Esophagus squamous epithelium (tissue), 5 donors: ENCODE measurements around the gene C1GALT1. TPM values are rescaled to one million over a fixed set of nuclear protein-coding genes. Genes with fewer than 3 reads are reported as not detected.
A peak's percentile ranks its signal among the peaks of the same experiment; 100 is the strongest.

Experiments
- DNase-seq: peaks from one replicate; lab custom pipeline; 2025; lab: John Stamatoyannopoulos, UW
- H3K27ac ChIP-seq, 4 donors: fragments of 200-600 bp; sonication (generic); one replicate each; pipeline ENCODE4 v1.5.1; 2016 to 2019; ENCODE audit warnings: mild to moderate bottlenecking in 1 of 4
- H3K27me3 ChIP-seq, 4 donors: fragments of 200-600 bp; sonication (generic); 1 replicate in 3 of 4; 2 replicates in 1 of 4; pipeline versions ENCODE4 v1.5.1 to v1.6.0; 2017 to 2021; ENCODE audit warnings: antibody characterized with exemption in 1 of 4
- H3K36me3 ChIP-seq, 3 donors: fragments of 200-600 bp; sonication (generic); one replicate each; pipeline ENCODE4 v1.5.1; 2016 to 2019
- H3K4me1 ChIP-seq, 3 donors: fragments of 200-600 bp; sonication (generic); one replicate each; pipeline ENCODE4 v1.5.1; 2017 to 2019
- H3K4me3 ChIP-seq, 4 donors: fragments of 200-600 bp; sonication (generic); 1 replicate in 3 of 4; 2 replicates in 1 of 4; pipeline ENCODE4 v1.5.1; 2016 to 2019; ENCODE audit warnings: mild to moderate bottlenecking in 2 of 4, moderate library complexity in 1 of 4
- H3K9me3 ChIP-seq, 3 donors: fragments of 200-600 bp; sonication (generic); one replicate each; pipeline ENCODE4 v1.5.1; 2016 to 2019
- CTCF ChIP-seq, 6 experiments: fragments of 450-650 bp in 4 of 6; fragments of 200-600 bp in 2 of 6; sonication (generic) in 2 of 6; IDR thresholded peaks; one replicate each; pipeline ENCODE4 v1.5.1; 2016 to 2019; ENCODE audit warnings: antibody characterized with exemption in 6 of 6, mild to moderate bottlenecking in 4 of 6, moderate library complexity in 4 of 6
- POLR2A ChIP-seq, 4 donors: fragments of 450-650 bp; IDR thresholded peaks; one replicate each; pipeline ENCODE4 v1.6.1; 2017; ENCODE audit warnings: antibody characterized with exemption in 4 of 4, mild to moderate bottlenecking in 4 of 4, moderate library complexity in 3 of 4
- WGBS, 2 donors: methylation state at CpG; one replicate each; pipeline ENCODE4 v1.1.5; 2018; 5-methylcytosine and 5-hydroxymethylcytosine counted together
- intact Hi-C: fragments of 100-400 bp; cut with DNase I; formaldehyde crosslinking; loops from one replicate; pipeline ENCODE4 v1.15.0; 2022
- total RNA-seq, 4 donors: library from RNA; depleted of rRNA; stranded (reverse); fragments of >200 nt; gene quantifications; one replicate each; pipeline ENCODE4 v1.1.0, GENCODE V29; 2016
- donor health status: DM: yes; HTN: yes; CAD: no.

Gene C1GALT1
- total RNA-seq, 4 donors from 2014 or later: 40.1 to 56.4 (median 43.9) TPM

DNA sequence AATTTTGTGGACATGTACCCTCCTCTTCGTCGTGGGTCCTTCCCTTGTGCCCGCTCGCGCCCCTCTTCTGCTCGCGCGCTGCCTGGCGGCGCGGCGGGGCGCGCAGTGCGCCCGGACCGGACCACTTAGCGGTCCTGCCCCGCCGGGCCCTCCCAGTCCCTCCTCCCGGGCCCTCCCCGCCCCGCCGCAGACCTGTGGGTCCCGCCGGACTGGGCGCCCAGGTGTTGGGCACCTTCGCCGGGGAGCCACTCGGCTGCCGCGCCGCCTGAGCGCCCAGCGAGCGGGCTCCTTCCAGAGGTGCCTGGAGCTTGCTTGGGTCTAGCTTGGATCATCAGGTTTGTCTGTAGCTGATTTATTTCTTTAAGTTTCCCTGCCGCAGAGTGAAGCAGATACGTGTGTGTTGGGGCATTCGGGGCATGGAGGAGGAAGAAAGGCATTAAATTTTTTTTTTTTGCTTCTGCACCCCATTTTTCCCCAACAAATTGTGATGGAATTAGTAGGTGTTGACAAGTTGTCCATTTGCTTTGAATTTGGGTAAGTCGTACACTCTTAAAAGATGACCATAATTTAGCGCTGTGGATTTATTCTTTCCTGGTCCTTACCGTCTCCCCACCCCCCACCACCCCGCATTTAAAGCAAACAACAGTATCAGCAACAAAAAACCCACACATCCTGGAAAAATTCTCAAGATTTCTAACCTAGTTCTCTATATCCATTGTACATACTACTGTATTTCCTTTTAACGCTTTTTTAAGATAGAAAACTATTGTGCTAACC lies 905 bp downstream of the C1GALT1 start:
- H3K27me3 ChIP-seq: no peaks in the 10 kb centered on the region
- H3K27ac ChIP-seq: peak overlapping the region; percentile 97 to 99 (median 98)
- H3K36me3 ChIP-seq: no peaks in the 10 kb centered on the region
- DNase-seq: no peak
- intact Hi-C loops: no loop called here
- H3K4me3 ChIP-seq: peak overlapping the region; percentile 86 to 98 (median 91)
- WGBS, 2 donors: 4 to 6% methylated on average over 8 of the region's 44 CpGs
- H3K4me1 ChIP-seq: peaks cover 6 to 59% (median 12%) of the 10 kb centered on the region in 3 donors
- TF ChIP-seq CTCF (IDR thresholded peaks at IDR 0.05): no peak
- TF ChIP-seq POLR2A (IDR thresholded peaks at IDR 0.05): no peak
- no peaks in the 10 kb centered on the region for H3K9me3 ChIP-seq

- no peak for TF ChIP-seq POLR2A (IDR thresholded peaks at IDR 0.05)
- no peak for TF ChIP-seq CTCF (IDR thresholded peaks at IDR 0.05)
- Histone ChIP-seq H3K27me3 (no peaks in the 10 kb centered on the region), H3K36me3 (no peaks in the 10 kb centered on the region), H3K4me3 (peak overlapping the region; percentile 86 to 98 (median 91)), H3K4me1 (peaks cover 6 to 63% (median 12%) of the 10 kb centered on the region in 3 donors), H3K27ac (peak overlapping the region in 3 of 4 donors; percentile 97 to 99 (median 98)), H3K9me3 (no peaks in the 10 kb centered on the region)
- no peak for DNase-seq
- intact Hi-C loops: no loop called here
- 31 to 50% methylated on average over 4 of the region's 4 CpGs for WGBS, 2 donors
Observed at GRCh38 chr7:7183838-7184463, 1.6 kb downstream of the C1GALT1 start.

GRCh38 chr7:7185371-7185989 lies 3.1 kb downstream of the C1GALT1 start:
- no peak for DNase-seq
- TF ChIP-seq POLR2A (IDR thresholded peaks at IDR 0.05) (no peak), CTCF (IDR thresholded peaks at IDR 0.05) (no peak)
- 81 to 91% methylated on average over 7 of the region's 7 CpGs for WGBS, 2 donors
- no peak overlapping the region for H3K27ac ChIP-seq
- H3K4me1 ChIP-seq: peaks cover 9 to 69% (median 12%) of the 10 kb centered on the region in 3 donors
- H3K9me3 ChIP-seq: no peaks in the 10 kb centered on the region
- peak overlapping the region in 1 of 4 donors; percentile 86 for H3K4me3 ChIP-seq
- H3K36me3 ChIP-seq: no peaks in the 10 kb centered on the region
- no peaks in the 10 kb centered on the region for H3K27me3 ChIP-seq
- intact Hi-C loops: no loop called here

DNA sequence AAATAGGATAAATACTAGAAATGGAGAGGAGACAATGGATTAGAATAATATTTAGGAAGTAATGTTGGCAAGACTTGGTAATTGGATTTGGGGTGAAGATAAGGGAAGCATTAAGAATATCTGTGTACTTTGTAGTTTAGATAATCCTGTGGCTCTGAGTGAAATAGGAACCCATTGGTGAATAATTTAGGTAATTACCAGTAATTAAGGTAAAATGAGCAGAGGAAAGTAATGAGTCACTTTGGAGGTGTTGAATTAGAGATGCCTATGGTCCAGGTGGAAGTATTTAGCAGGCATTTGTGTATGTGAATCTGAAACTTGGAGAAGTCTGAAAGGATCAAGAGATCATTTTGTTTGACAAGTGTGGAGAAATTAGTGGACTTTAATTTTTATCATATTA lies 5.7 kb downstream of the C1GALT1 start:
- intact Hi-C loops: no loop called here
- no peak for DNase-seq
- no peak overlapping the region for H3K4me3 ChIP-seq
- no peaks in the 10 kb centered on the region for H3K9me3 ChIP-seq
- H3K36me3 ChIP-seq: peaks cover 0 to 5% (median 0%) of the 10 kb centered on the region in 3 donors
- TF ChIP-seq POLR2A (IDR thresholded peaks at IDR 0.05): no peak
- TF ChIP-seq CTCF (IDR thresholded peaks at IDR 0.05): no peak
- no peaks in the 10 kb centered on the region for H3K27me3 ChIP-seq
- H3K4me1 ChIP-seq: peaks cover 3 to 55% (median 4%) of the 10 kb centered on the region in 3 donors
- H3K27ac ChIP-seq: no peak overlapping the region

GRCh38 chr7:7188742-7189141 lies 6.4 kb downstream of the C1GALT1 start:
- no peaks in the 10 kb centered on the region for H3K9me3 ChIP-seq
- no peak overlapping the region for H3K27ac ChIP-seq
- TF ChIP-seq POLR2A (IDR thresholded peaks at IDR 0.05) (no peak), CTCF (IDR thresholded peaks at IDR 0.05) (no peak)
- peaks cover 0 to 5% (median 0%) of the 10 kb centered on the region in 3 donors for H3K36me3 ChIP-seq
- H3K27me3 ChIP-seq: no peaks in the 10 kb centered on the region
- H3K4me1 ChIP-seq: peaks cover 3 to 49% (median 4%) of the 10 kb centered on the region in 3 donors
- intact Hi-C loops: no loop called here
- 82 to 93% methylated on average over 4 of the region's 4 CpGs for WGBS, 2 donors
- DNase-seq: no peak
- no peak overlapping the region for H3K4me3 ChIP-seq
